Urinary bladder (tissue), 4 donors: ENCODE measurements around the gene ASB18. TPM values are rescaled to one million over a fixed set of nuclear protein-coding genes. Genes with fewer than 3 reads are reported as not detected.

Experiments used
- DNase-seq: peaks from one replicate; pipeline ENCODE4 v3.0.0-alpha.2; 2015; ENCODE audit errors: extremely low spot score
- H3K27ac ChIP-seq: one replicate; pipeline ENCODE4 v1.5.1; 2013; ENCODE audit warnings: low read depth, mild to moderate bottlenecking, moderate library complexity
- H3K36me3 ChIP-seq: one replicate; pipeline ENCODE4 v1.6.1; 2013; ENCODE audit warnings: mild to moderate bottlenecking, moderate library complexity; ENCODE audit not compliant: insufficient read depth
- H3K4me1 ChIP-seq: one replicate; pipeline ENCODE4 v1.6.1; 2013; ENCODE audit warnings: mild to moderate bottlenecking, moderate library complexity; ENCODE audit not compliant: insufficient read depth
- H3K4me3 ChIP-seq: one replicate; pipeline ENCODE4 v1.5.1; 2013; ENCODE audit warnings: low read depth, low read length
- WGBS: extraction: QIAGEN DNeasy Blood & Tissue Kit; methylation state at CpG from one replicate; pipeline ENCODE4 v1.1.7; 2013; 5-methylcytosine and 5-hydroxymethylcytosine counted together
- polyA plus RNA-seq: library from polyadenylated mRNA; stranded (reverse); fragments of 200-250 nt; gene quantifications from one replicate; pipeline ENCODE4 v1.2.3, GENCODE V29; 2013
- total RNA-seq: library from RNA; depleted of rRNA; stranded (reverse); fragments of >200 nt; gene quantifications from one replicate; pipeline ENCODE4 v1.2.3, GENCODE V29; 2014
- donor health status: healthy with polysubstance abuse.
- donor health status: healthy.

Gene ASB18
- total and polyA plus RNA-seq, 2 donors: not detected

GRCh38 chr2:236217926-236218325 lies 46.3 kb downstream of the ASB18 start:
- H3K36me3 ChIP-seq: no peaks in the 10 kb centered on the region
- H3K4me3 ChIP-seq: no peak overlapping the region
- DNase-seq: no peak
- no peaks in the 10 kb centered on the region for H3K4me1 ChIP-seq
- no peak overlapping the region for H3K27ac ChIP-seq
- WGBS: 35% methylated on average over 4 of the region's 4 CpGs

DNA sequence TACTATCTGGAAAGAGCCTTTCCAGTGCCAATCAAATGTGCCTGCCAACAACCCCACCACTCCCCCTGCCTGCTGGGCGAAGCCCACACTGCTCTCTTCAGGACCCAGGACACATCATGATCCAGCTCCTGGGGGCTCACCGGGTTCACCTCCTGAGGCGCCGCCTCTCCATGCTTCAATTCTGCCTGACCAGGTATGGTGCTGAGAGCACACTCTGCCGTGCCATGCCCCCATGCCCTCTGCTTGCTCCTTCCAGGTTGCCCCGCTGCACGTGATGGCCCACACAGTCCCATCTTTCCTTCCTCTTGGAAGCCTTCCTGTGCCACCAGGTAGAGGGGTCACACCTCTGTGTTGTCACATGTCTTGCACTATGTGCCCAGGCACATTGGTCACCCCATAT lies 47.5 kb downstream of the ASB18 start:
- Histone ChIP-seq H3K36me3 (no peaks in the 10 kb centered on the region), H3K4me1 (no peaks in the 10 kb centered on the region), H3K27ac (no peak overlapping the region), H3K4me3 (no peak overlapping the region)
- no peak for DNase-seq
- WGBS: 93% methylated on average over 7 of the region's 7 CpGs

GRCh38 chr2:236215761-236216333 lies 48.4 kb downstream of the ASB18 start:
- WGBS: 93% methylated on average over 12 of the region's 12 CpGs
- no peak for DNase-seq
- Histone ChIP-seq H3K4me1 (no peaks in the 10 kb centered on the region), H3K36me3 (no peaks in the 10 kb centered on the region), H3K4me3 (no peak overlapping the region), H3K27ac (no peak overlapping the region)

DNA sequence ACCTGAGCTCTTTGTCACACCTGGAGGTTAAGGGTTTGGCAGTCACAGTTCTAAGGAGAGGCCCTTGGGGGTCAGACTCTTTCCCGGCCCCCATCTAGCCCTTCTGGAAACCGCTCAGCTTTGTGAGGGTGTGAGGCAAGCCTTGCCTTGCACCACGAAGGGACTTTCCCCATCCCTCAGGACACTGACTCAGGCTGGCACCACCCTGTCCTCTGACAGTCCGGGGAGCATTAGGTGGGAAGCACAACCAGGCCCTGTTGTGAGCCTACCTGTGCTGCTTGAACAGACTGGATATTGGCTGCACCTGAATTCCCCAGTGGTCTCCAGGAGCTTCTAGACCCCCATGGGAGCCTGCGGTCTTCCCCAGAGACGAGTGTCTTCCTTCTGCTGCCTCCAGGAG lies 49.0 kb downstream of the ASB18 start:
- DNase-seq: no peak
- no peak overlapping the region for H3K4me3 ChIP-seq
- H3K4me1 ChIP-seq: no peaks in the 10 kb centered on the region
- H3K36me3 ChIP-seq: no peaks in the 10 kb centered on the region
- H3K27ac ChIP-seq: no peak overlapping the region
- WGBS: 87% methylated on average over 6 of the region's 6 CpGs

DNA sequence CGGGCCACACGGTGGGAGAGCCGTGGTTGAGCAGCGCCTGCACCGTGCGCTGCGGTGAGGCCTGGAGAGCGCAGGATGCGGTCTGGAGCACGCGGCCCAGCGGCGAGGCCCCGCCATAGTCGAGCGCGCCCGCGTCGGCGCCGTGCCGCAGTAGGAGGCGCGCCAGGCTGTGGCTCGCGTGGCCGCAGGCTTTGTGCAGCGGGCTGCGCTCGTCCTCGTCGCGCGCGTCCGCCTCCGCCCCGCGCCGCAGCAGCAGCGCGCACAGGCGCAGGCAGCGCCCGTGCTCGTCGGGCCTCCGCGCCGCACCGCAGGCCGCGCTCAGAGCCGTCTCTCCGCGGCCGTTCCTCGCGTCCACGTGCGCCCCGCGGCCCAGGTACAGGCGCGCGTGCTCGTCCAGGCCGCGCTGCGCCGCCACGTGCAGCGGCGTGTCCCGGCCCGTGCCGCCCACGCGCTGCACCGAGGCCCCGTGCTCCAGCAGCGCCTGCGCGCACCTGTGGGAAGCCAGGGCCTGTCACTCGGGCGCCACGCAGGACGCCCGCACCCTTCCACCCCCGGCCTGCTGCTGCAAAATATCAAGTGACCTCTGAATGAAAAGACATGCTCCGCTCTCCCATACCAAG lies 49.7 kb downstream of the ASB18 start:
- no peak for DNase-seq

GRCh38 chr2:236211296-236211695 lies 52.9 kb downstream of the ASB18 start:
- Histone ChIP-seq H3K4me1 (no peaks in the 10 kb centered on the region), H3K36me3 (no peaks in the 10 kb centered on the region), H3K4me3 (no peak overlapping the region), H3K27ac (no peak overlapping the region)
- 88% methylated on average over 25 of the region's 25 CpGs for WGBS
- DNase-seq: no peak

More for the DNA sequence above, 49.7 kb downstream of the ASB18 start:
- H3K27ac ChIP-seq: no peak overlapping the region
- H3K4me3 ChIP-seq: no peak overlapping the region
- H3K36me3 ChIP-seq: no peaks in the 10 kb centered on the region
- H3K4me1 ChIP-seq: no peaks in the 10 kb centered on the region
- WGBS: 32% methylated on average over 92 of the region's 92 CpGs

DNA sequence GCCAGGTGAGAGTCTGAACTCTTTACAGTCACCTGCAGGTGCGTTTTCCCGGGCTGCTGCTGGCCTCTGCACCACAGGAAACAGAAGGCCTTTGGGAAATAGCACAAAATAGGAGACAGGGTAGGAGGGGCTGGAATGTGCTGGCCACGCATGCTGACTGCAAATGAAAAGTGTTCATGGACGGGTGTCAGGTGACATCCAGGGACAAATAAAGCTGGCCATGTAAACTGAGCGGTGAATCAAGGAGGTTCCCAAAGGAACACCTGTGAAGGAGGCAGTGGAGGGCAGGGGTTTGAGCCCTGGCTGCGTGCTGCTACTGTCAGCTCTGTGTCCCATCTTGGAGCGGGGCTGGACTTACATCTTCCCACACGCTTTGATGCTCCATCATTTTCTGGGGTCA lies 53.7 kb downstream of the ASB18 start:
- H3K27ac ChIP-seq: no peak overlapping the region
- no peak overlapping the region for H3K4me3 ChIP-seq
- no peak for DNase-seq
- 75% methylated on average over 8 of the region's 8 CpGs for WGBS
- no peaks in the 10 kb centered on the region for H3K4me1 ChIP-seq
- no peaks in the 10 kb centered on the region for H3K36me3 ChIP-seq

DNA sequence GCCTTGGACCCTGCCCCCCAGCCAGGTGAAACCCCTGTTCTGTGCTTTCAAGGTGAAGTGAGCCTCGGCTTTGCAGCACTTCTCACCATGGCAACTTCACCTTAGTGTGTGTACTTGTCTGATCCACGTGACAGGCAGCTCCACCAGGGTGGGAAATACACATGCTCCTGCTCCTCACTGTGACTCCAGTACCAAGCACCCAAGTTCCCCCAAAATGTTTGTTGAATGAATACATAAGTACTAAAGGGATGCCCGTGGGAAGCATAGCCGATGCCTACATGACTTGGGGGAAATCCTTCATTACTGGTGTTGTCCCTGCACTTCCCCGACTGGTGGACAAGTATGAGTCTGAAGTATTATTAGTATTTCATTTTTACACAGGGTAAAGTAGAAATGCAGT lies 54.2 kb downstream of the ASB18 start:
- Histone ChIP-seq H3K4me3 (no peak overlapping the region), H3K27ac (no peak overlapping the region), H3K36me3 (no peaks in the 10 kb centered on the region), H3K4me1 (no peaks in the 10 kb centered on the region)
- 90% methylated on average over 5 of the region's 5 CpGs for WGBS
- no peak for DNase-seq

DNA sequence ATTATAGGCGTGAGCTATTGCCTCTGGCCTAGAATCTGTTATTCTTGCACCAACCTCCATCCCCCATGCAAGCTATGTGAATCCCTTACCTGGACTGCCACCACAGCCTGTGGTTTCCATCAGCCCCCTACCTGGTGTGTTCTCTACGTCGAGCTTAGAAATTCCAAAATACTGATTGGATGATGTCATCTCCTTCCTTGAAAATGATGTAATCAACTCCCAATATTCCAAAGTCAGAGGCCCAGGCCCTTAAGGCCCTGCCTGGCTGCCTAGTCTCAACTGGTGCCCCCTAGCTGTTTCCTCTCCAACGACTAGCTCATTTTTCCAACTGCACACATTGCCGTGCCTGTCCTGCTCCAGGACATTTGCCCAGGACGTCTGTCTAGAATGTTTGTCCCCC lies 54.7 kb downstream of the ASB18 start:
- DNase-seq: no peak
- 67% methylated on average over 6 of the region's 6 CpGs for WGBS
- no peaks in the 10 kb centered on the region for H3K4me1 ChIP-seq

GRCh38 chr2:236208019-236208926 lies 55.9 kb downstream of the ASB18 start:
- no peaks in the 10 kb centered on the region for H3K36me3 ChIP-seq
- no peak for DNase-seq

More for the DNA sequence above, 54.7 kb downstream of the ASB18 start:
- Histone ChIP-seq H3K27ac (no peak overlapping the region), H3K36me3 (no peaks in the 10 kb centered on the region), H3K4me3 (no peak overlapping the region)

DNA sequence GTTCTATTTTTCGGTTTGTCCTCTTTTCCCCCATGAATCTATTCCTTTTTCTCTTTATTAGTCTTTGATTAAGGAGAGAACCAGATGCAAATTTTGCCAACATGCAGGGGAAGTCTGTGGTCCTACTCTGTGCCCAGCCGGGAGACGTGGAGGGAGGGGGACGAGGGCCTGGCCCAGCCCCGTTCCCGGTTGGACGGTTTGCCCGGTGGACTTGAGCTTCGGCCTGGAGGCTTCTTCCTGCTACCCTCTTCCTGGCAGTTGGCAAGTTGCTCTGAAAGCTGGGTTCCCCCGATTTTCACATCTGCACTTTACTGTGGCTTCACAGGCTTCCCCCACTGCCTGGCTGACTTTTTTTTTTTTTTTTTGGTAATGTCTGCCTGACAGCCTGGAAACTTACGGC lies 56.7 kb downstream of the ASB18 start:
- H3K36me3 ChIP-seq: no peaks in the 10 kb centered on the region
- DNase-seq: no peak
- WGBS: 90% methylated on average over 11 of the region's 11 CpGs
- no peak overlapping the region for H3K4me3 ChIP-seq
- H3K27ac ChIP-seq: no peak overlapping the region
- H3K4me1 ChIP-seq: no peaks in the 10 kb centered on the region

More at GRCh38 chr2:236208019-236208926, 55.9 kb downstream of the ASB18 start:
- Histone ChIP-seq H3K4me3 (no peak overlapping the region), H3K27ac (no peak overlapping the region), H3K4me1 (no peaks in the 10 kb centered on the region)
- 71% methylated on average over 28 of the region's 28 CpGs for WGBS

- H3K4me1 ChIP-seq: no peaks in the 10 kb centered on the region
- DNase-seq: no peak
- H3K36me3 ChIP-seq: no peaks in the 10 kb centered on the region
- 83% methylated on average over 2 of the region's 2 CpGs for WGBS
- H3K4me3 ChIP-seq: no peak overlapping the region
- no peak overlapping the region for H3K27ac ChIP-seq
Measured at GRCh38 chr2:236205867-236206645, 58.1 kb downstream of the ASB18 start.

GRCh38 chr2:236204953-236205352 lies 59.3 kb downstream of the ASB18 start:
- no peaks in the 10 kb centered on the region for H3K36me3 ChIP-seq
- 95% methylated on average over 5 of the region's 5 CpGs for WGBS

More at GRCh38 chr2:236204953-236205352, 59.3 kb downstream of the ASB18 start:
- DNase-seq: no peak
- Histone ChIP-seq H3K27ac (no peak overlapping the region), H3K4me1 (no peaks in the 10 kb centered on the region), H3K4me3 (no peak overlapping the region)
